HG03097 (cell line): ENCODE data around the gene MDFI.

ENCODE experiments used
- ATAC-seq: cut with Tn5 transposase; IDR thresholded peaks from one replicate; pipeline ENCODE4 v1.9.1; 2021; ENCODE audit not compliant: unreplicated experiment, low FRiP score

MDFI gene

DNA sequence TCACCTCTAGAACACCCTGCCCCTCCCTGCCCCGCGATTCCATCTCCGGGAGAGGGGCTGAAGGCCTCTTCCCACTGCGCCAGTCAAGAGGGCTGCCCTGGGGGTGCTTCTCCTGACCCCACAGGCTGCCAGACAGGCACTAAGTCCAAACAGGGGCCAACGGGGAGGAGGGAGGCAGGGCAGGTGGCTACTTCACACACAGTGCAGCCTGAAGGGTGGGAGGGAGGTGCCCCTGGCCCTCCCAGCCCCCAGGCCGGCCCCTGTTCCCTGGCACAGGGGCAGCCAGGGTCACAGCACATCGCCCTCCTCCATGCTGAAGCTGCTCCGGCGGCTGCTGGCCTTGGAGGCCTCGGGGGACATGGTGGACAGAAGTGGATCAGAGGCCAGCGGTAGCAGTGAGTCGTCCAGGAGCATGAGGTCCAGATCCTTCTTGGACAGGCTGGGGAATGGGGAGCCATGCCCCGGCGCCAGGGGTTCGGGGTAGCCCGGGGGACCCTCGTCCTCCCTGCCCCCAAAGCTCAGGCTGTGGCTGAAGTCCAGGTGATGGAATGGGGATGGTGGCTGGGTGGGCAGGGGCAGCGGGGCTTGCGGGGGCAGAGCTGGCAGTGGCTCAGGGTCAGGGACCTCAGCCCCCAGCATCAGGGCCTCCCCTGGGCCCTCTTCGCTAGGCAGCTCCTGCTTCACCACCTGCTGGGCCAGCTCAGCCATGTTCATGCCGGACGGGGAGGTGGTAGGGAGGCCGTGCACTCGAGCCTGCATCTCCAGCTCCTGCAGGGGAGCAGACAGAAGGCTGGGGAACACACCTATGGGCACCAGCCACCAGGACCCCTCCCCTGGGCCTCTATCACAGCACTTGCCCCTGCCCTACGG, 46.3 kb downstream of the MDFI start:
- no peak for ATAC-seq

DNA sequence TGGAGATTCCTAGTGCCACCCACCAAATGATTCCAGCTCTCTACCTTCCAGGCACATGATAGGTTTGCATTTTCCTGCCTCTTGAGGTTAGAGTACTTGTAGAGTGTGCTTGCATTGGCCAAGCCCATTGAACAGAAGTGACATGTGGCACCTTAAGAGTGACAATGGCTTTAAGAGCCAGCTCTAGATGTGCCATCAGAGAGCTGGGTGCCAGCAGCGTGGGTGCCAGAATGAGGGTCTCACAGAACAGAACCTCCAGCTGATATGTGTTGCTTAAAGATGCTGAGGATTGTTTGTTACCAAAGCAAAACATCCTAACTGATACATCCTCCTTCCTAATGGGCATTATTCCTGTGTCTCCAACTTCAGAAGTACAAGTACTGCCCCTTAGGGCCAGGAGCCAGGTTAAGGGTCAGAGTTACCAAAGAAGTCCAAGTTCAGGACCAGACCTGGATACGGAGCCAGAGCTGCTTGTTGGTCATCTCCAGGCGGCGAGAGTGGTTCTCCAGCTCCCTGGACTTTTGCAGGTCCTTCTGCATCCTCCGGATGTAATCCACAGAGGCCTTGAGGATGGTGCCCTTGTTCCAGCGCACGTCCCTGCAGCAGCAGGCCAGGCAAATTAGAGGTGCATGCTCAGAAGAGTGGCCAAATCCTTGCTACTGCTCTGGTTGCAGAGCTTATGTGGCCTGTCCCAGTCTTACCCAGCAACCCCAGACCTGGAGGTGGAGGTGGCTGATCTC, 47.5 kb downstream of the MDFI start:
- ATAC-seq, result no peak

DNA sequence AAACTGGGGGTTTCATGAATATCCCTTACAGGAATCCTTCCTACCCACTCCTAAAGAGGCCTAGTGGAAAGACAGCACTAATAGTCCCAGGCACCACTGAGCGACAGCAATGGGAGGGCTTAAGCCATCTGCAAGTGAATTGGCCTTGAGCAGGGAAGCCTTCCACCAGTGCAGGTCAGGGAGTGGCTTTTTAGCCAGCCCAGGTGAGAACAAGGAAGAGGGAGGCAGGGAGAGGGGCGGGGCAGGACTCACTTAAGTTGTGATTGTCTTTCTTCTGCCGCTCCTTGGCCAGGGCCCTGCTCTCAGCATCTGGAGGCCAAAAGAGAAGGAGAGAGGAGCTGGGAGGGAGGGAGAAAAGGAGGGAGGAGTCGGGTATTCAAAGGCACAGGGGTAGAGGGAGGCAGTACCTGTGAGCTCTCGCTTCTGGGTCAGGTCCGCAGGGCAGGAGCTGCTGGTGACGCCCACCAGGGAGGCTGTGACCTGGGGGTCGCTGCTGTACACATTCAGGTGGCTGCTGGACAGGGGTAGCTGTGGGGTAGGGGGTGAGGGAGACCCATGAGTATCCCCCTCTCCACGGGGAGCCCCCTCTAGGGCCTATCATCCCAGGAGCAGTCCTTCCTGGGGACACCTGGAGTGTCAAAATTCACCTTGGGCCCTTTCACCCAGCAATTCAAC, 49.4 kb downstream of the MDFI start:
- no peak for ATAC-seq

DNA sequence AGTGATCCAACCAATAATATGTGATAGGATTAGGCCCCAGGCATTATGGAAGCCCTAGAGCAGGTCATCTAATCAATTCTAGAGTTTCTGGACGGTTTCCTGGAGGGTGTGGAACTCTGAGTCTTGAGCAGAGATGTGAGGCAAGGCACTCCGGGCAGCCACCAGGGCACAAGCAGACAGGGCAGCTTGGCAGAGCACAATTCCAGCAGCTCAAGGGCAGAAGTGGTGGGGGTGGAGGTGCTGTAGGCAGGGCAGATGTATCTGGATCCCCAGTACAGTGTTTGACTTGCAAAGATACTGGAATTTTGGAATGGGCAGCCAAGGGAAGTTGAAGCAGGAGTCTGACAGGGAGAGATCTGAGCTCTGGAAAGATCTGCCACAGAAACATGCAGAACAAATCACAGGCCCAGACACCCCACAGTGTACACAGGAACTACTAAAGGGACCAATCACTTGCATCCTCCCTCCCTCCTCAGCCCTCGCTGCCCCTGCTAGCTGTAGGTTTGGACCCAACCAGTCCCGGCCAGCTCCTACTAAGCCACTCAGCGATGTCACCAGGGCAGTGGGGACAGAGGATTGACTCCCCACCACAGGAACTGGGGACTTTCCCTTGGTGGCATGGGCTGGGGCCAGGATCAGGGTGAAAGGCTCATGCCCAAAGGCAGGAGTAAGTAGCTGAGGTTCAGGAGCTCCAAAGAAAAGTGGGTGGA, 50.1 kb downstream of the MDFI start:
- ATAC-seq, result no peak

DNA sequence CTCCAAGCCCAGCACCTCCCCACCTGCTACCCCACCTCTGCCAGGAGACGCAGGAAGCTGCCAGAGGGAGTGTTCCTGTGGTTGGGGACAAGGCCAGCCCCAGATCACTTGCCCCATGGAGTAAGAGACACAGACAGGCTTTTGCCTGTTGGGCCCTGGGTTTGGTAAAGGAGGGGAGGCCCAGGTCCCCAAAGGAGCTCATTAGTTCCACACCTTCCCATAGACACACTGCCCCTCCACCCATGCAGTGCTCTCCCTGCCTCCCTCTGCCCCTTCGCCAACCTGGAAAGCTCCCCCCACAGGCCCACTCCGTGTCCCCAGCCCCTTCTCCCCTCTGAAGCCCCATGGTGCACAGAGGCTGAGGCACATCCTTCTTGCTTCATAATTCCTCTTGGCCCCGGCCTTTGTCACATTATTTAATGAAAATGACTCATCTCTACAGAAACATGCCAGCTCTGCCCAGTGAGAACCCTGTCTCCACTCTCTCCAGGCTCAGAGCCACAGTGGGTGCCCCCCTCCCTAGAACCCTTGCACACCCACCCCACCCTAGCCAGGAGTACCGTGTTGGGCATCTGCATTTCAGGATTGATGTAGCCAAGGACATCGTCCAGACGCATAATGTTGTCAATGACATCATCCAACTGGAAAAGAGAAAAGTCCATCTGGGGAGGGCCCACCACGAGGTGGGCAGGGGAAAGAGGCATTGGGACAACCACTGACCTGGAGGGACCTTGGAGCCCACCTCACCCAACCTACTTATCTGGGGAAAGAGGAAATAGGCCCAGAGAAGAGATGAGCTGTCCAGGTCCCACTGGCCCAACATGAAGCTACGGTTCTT, 51.1 kb downstream of the MDFI start:
- no peak for ATAC-seq

DNA sequence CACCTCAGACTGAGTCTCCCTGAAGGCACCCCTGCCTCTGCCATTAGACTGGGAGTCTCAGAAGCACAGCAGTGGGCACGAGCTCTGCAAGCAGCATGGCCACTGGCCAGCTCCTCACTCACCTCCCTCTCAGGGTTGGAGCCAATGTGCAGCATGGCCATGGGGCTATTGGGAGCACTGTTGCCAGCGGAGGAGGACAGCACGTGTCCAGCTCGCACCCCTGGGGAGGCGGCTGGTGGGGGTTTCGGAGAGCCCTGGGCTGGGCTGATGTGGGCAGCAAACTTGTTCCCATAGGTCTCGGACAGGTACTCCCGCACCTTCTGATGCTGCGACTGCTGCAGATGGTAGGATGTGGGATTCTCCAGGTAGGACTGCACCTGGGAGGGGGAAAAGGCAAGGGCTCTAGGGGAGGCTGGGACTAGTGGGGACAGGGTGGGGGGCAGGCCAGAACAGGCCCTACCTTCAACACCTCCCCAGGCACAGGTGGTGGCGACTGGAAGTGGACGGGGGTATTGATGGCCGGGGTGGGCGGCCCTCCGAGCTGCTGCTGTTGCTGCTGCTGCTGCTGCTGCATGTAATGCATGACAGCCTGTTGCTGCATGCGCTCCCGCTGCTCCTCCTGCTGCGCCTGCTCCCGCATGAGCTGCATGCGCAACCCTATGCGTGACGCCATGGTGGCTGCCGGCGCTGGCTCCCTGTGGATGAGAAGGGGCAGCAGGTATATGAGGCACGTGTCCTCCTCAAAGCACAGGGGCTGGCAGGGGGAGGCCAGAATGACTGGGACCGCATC, 52.5 kb downstream of the MDFI start:
- ATAC-seq, result no peak

DNA sequence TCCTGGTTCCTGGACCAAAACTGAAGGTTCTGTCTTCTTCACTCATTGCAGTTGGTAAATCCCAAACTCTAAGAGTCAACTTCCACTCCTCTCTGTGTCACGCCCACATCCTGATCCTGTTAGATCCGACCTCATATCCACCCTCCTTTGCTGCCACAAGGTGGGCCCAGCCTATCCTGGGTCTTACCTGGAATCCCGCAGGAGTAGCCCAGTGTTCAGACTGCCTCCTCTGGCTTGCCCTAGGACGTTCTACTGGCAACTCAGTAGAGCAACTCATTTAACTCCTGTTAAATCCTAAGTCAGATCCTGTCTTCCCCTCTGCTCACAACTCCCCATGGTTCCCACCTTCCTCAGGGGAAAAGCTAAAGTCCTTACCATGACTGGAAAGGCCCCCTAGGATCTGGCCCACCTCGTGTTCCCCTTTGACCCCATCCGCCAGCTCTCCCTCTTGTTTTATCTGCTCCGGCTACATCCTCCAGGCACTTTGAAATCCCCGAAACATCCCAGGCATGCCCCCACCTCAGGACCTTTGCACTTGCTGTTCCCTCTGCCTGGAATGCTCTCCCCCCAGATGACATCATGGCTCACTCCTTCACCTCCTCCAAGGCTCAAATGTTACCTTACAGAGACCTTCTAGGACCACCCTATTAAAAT, 53.3 kb downstream of the MDFI start:
- ATAC-seq, result no peak

DNA sequence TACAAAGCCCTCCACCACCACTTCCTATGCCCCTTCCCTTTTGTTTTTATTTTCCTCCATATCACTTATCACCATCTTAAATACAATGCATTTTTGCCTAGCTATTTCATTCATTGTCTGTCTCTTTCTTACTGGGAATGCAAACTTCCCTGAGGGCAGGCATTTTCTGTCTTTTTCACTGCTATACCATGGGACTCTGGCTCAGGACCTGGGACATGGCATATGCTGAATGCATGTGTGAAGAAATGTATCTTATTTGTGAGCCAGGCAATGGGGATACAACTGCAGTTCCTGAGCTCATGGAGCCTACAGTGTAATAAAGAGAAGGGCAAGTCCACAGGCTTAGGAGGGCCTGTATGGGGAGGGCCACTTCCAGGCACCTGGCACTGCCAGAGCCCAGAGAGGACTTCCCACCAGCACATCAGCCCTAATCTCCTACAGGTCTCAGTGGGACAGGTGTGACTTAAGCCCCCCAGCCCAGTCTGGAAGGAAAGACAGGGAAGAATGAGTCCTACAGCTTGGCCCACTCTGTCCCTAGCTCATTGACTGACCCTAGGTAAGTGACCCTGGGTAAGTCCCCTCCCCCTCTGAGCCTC, 53.9 kb downstream of the MDFI start:
- no peak for ATAC-seq

DNA sequence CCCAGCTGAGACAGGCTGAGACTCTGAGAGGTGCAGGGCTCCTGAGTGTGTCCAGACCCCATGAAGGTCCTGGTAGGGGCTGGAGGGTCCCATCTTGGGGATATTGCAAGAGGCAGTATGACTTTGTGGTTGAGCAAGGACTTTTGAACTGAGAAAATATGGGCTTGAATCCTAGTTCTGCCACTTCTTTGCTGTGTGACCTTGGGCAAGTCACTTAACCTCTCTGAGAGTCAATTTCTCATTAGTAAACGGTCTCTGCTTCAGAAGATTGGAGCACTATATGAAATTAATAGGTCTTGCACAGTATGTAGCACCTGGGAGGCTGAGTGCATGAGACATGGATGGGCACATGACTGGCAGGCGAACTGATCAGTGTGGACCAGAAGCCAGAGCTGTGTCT, 54.5 kb downstream of the MDFI start:
- ATAC-seq, result no peak

DNA sequence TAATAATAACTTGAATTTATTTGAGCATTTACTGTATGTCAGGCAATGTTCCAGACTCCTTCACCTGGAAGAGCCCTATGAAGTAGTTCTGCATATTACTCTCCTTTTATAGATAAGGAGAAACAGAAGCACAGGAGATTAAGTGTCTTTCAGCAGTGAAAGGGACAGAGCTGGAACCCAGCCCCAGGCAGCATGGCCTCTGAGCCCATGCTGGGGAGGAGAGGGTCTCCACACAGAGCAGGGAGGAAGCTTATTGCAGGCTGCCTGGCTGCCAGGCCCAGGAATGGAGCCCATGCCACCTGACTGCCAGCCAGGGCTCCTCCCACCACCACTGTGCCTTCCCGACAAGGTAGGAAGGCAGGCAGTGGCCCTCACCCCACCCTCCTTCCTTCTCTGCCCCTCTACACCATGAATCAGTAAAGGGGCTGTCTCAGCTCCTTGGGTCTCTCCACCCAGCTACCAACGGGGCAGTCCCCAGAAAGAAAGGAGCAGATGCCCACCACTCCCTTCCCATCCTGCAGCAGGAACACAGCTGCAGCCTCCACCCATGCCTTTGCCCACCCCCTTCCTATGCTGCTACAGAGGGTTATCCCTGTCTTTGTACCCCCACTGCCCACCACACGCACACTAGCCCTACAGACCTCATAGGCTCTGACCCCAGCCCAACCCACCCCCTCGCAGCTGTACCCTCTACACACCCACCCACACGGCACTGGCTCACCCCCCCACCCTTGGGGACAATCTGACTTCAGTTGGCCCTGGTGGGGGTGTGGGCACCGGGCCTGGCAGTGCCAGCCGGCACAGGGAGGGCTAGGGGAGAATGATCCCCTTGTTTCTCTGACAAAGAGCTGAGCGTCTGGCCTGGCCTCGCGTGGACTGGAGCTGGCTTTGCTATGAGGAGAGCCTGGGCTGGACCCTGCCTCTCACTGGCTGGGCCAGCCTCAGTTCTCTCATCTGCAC, 55.3 kb downstream of the MDFI start:
- no peak for ATAC-seq

DNA sequence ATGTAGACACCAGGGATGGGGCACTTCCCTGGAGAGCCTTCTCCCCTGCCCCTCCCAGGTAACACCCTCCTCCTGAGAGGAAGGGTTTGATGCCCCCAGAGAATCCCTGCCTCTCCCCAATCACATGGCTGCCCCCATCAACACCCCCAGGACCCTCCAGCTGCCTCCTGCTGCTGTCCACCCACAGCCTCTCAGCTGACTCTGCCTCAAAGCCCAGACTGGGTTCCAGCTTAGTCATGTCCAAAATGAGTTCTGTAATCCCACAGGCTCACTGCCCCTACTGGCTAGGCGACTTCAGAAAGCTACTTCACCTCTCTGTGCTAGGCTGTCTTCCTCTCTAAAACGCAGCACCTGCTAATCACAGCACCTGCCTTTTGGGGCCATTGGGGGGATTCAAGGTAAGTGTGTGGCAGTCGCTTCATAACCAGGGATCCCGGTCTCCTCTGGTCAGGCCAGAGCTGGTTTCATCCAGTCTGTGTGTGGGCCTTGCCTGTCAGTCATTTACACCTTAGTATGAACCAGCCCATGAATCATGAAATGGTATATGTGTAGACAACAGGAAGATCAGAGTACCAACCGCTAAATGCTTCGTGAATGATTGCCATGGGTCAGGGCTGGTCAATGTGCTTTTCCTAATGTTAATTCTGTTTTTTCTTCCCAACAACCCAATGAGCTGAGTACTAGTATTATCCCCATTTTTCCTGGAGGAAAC, 56.7 kb downstream of the MDFI start:
- ATAC-seq, result no peak

DNA sequence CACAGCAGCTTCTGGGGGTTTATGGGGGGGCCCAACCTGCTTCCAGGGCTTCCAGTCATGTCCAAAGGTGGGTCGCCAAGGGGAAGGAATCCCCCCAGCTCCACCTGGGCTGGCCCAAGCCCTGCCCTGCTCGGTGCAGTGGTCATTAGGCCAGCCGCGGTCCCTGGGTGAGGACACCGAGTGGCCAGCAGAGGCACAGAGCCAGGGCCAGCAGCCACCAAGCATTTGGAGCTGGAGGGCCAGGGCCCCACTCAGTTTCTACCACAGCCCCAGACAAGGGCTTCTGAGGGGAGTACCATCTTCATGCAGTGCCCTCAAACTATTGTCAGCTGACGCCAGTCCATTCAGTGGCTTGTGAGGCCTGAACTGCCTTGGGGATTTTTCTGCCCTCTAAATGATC, 57.6 kb downstream of the MDFI start:
- no peak for ATAC-seq

DNA sequence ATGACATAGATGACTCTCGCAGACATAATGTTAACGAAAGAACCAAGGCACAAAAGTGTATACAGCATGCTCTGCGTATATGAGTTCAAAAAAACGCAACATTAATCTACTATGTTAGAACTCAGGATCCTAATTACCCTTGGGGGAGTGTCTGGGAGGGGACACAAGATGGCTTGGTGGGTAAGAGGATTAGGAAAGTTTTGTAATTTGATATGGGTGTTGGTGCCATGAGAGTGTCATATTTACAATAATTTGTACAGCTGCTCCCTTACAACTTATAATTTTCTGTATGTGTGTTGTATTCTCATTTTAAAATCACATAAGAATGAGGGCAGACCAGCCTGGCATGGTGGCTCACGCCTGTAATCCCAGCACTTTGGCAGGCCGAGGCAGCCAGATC, 58.5 kb downstream of the MDFI start:
- no peak for ATAC-seq

DNA sequence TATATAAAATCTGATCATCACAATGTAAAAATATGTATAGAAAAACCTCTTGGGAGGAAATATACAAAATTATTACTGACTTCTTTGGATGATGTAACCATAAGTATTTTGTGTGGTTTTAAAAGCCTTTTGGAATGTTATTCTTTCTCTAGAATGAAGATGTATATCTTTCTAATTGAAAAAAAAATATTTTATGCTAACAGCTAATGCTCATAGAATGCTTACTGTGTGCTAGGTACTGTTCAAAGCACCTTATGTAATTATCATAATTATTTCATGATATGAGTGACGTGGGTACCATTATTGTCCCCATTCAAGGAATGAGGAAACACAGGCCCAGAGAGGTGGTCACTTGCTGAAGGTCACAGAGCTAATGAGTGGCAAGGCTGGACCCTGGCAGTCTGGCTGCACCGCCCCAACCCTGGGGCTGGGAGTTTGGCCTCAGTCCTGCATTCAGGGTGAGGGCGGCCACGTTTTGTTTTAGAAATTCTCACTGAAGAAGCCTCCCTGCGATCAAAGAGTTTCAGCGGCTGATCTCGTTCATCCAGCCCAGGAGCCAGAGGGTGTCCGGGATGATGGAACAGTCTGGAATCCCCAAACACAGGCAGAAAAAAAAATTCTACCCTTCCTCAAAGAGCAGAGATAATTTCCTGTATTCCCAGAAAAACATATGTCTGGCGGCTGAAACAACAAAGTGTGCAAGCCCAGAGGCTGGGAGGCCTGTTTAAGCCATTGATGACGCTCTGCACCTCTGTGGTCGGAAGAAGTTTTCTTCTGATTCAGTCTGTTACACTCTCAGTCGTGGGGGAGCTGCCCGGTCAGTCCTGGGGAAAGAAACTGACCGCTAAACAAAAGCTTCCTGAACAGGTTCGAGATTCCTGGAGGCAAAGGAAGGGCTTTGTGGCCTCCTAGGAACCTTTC, 59.9 kb downstream of the MDFI start:
- no peak for ATAC-seq

DNA sequence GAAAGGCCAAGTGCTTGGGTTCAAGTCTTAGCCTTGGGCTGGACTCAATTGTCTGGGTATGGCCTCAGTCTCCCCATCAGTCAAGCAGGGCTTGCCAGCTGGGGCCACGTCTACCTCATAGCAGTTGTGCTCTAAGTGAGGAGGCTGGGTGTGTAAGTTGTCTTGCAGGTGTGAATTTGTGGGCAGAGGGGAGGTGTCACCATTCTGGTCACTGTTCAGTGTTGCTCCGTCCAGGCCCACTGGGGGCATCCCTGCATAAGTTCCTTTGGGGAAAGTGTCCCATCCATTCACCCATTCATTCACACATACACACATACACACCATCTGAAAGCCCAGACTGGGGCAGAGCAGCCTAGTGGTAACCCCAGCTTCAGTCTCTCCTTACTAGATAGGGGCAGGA, 60.8 kb downstream of the MDFI start:
- no peak for ATAC-seq
